HG03196 (cell line): ENCODE results near the gene ZNF326.

Experiments
- ATAC-seq: cut with Tn5 transposase; IDR thresholded peaks from one replicate; pipeline ENCODE4 v1.9.1; 2021; ENCODE audit not compliant: unreplicated experiment

Gene ZNF326, protein sequence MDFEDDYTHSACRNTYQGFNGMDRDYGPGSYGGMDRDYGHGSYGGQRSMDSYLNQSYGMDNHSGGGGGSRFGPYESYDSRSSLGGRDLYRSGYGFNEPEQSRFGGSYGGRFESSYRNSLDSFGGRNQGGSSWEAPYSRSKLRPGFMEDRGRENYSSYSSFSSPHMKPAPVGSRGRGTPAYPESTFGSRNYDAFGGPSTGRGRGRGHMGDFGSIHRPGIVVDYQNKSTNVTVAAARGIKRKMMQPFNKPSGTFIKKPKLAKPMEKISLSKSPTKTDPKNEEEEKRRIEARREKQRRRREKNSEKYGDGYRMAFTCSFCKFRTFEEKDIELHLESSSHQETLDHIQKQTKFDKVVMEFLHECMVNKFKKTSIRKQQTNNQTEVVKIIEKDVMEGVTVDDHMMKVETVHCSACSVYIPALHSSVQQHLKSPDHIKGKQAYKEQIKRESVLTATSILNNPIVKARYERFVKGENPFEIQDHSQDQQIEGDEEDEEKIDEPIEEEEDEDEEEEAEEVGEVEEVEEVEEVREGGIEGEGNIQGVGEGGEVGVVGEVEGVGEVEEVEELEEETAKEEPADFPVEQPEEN

DNA sequence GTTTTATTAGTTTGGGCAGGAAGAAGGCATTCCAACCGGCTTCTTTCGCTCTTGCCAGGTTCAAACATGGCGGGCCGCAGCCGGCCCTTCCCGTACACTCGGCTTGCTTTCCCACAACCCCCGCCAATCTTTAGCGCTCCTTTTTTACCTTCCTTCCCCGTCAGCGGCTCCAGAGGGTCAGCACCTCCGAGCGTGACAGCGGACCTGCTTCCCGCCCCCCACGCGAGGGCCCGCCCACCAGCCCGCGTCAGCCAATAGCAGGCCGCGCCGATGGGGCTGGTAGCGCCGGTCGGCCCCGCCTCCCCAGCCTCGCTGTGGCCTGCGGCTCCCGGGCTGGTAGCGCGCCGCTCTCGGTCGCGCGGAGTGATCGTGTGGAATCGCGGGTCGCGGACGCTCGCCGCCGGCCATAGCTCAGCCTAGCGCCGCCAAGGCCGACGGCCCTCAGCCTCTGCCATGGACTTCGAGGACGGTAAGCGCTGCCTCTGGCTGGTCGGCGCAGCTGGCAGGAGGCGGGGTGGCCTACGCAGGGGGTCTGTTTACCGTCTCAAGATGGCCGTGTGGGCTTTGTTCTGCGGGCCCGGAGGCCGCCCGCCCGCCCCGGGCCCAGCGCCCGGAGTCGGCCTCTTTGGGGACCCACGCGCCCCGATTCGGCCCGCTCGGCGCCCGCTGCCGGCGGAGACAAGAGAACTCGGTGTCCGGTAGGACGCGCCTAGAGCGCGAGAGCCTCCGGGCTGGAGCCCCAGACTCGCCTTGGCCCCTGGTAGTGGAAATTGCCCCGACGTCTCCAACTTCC, at the start of gene ZNF326:
TSS of gene ZNF326 (plus strand) at position 306 of the 793 bp plus-strand sequence. CDS start at position 454, 148 bp downstream.
- peak; percentile 96 for ATAC-seq

DNA sequence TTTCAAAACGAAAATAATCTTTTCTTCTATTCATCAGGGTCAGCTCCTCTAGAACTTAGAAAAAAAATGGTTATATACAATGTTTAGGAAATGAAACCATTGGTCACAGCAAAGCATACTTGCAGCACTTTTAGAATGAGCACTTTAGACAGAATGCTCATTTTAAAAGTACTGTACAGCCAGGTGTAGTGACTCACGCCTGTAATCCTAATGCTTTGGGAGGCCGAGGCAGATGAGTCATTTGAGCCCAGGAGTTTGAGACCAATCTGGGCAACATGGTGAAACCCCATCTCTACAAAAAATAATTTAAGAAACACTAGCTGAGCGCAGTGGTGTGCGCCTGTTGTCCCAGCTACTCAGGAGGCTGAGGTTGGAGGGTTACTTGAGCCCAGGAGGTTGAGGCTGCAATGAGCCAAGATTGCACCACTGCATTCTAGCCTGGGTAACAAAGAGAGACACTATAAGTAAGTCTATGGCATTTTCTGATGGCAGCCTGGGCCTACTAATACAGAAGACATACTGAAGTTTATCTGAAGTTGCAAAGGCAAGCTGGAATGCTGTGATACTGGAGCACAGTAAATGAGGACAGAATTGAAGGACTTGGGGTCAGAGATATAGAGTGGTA, 48.9 kb upstream of the ZNF326 start:
- peak; percentile 63 for ATAC-seq

DNA sequence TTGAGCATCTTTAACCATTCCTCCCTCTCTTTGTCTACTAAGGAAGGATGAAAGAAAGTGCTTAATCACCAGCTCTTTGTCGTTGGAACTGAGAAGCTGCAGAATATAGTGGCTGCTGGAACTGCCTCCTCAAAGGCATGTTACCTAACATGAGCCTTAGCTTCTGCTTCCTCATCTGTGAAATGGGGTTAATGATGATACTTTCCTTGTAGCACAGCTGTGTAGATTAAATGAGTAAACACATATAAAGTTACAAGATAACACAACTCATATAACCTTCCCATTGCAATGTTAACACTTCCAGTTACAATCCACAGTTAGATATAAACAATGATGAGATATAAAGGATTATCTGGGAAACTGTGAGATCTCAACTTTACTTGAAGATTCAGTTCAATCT, 48.4 kb upstream of the ZNF326 start:
- ATAC-seq = no peak

DNA sequence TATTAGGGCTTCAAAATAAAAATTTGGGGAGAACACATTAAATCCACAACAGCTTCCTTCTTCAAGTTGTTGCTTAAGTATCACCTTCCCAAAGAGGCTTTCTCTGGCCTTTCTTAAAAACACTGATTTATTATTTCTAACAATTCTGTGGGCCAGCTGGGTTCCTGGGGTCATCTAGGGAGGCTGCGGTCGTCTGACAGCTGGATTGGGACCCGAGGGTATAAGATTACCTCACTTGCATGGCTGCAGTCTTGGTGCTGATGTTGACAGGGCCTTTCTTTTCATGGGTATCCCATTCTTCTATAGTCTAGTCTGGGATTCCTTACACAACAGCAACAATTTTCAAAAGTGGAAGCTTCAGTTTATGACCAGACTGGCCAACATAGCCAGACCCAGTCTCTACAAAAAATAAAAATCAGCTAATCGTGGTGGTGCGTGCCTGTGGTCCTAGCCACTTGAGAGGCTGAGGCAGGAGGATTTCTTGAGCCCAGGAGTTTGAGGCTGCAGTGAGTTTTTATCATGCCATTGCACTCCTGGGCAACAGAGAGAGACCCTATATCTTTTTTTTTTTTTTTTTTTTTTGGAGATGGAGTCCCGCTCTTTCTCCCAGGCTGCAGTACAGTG, 46.1 kb upstream of the ZNF326 start:
- ATAC-seq = no peak

DNA sequence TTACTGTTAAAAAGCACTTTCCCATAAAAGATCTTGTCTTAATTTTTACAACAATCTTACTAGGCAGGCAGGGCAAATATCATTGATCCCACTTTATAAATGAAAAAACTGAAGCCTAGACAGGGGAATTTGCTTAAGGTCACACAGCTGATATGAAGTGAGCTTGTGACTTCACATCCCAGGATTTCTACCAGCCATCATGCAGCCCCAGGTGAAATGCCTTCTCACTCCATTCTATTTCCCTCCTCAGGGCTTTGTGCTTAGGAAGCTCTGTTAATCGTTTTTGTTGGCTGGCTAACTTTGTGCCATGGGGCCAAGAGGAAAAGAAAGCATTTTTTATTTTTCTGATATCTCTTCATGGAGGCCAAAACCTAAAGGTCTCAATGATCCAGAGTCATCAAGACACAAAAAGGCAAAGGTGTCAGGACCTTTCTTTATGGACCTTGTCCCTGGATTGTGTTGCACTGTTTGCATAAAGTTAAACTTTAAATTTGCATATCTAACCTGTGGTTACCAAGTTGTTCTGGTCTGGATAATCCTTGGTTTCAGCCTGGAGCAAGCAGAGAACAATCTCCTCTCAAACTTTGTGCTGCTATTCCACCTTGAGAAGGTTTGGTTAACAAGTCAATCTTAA, 44.8 kb upstream of the ZNF326 start:
- no peak for ATAC-seq

DNA sequence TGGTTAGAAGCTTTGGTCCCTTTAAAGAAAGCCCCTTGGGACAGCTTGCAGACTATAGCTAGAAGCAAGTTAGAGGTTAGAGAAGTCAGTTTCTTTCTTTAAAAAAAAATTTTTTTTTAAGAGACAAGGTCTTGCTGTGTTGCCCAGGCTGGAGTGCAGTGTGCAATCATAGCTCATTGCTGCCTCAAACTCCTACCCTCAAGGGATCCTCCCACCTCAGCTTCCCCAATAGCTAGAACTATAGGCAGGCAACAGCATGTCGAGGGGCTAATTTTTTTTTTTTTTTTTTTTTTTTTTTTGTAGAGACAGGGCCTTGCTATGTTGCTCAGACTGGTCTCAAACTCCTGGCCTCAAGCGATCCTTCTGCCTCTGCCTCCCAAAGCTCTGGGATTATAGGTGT, 44.2 kb upstream of the ZNF326 start:
- no peak for ATAC-seq

DNA sequence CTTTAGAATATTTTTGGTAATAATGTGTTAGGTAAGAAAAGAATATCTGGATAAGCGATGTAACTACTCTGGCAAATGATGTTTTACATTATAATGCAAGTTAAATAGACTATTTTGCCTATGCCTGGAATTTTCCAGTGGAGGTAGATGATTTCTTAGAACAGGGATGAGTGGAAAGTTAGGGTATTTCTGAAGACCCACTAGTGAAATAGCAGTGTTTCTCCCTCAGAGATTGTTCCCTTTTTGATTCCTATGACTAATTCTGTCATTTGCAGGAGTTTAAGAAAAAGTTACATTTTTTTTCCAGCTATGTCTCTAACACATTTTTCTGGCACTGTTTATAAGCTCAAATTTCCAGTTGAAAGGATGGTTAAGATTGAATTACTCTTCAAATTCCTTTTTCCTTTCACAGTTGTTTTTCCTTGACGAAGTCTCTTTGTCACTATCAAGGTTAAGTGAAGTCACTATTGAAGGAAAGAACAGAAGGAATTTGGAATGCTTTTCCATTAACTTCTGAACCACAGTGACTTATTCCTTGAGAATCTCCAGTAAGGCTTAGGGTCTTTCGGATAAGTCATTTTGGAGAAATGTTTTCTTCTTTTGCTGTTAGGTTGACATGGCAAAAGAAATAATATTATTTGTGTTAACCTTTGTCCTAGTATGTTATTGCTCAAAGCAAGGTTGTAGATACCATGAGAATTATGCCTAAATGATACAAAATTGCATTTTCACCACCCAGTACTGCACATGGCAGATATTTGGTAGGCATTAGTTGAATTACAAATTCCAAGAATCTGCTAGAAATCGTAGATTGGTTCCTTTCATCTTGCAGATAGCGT, 42.9 kb upstream of the ZNF326 start:
- no peak for ATAC-seq

DNA sequence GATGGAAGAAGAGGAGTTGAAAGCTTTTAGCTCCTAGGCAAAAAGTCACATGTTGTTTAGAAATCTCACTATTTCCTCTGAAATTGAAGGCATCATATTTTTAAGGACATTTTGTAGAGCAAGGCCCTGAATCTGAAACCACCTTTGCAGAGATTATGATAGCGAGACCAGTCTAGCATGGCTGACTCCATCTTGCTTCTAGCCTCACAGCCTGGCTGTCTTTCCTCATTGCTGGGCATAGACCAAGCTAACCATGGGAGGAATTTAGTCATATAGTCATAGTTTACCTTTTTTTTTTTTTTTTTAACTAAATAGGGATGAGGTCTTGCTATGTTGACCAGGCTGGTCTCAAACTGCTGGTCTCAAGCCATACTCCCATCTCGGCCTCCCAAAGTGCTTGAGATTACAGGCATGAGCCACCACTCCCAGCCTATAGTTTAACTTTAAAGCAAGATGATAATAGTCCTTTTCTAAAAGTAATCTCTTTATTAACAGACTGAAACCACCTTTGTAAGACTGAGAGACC, 42.2 kb upstream of the ZNF326 start:
- peak; percentile 1 for ATAC-seq

DNA sequence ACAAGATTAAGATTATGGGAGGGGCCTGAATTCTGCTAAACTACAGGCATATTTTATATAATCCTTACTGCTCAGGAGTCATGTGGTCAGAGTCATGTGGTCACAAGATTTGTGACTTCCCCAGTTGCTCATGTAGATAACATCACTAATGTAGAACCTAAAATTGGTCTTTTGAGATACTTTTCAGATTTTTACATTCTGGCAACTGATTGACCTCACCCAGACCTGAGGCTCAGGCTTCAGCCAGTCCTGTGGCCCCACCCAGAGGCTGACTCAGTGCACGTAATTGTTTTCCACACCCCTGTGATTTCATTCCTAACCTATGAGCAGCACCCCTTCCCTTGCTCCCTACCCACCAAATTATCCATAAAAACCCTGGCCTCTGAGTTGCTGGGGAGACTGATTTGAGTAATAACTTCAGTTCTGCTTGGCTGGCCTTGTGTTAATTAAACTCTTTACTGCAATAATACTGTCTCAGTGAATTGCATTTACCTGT, 41.7 kb upstream of the ZNF326 start:
- ATAC-seq = peak; percentile 46

DNA sequence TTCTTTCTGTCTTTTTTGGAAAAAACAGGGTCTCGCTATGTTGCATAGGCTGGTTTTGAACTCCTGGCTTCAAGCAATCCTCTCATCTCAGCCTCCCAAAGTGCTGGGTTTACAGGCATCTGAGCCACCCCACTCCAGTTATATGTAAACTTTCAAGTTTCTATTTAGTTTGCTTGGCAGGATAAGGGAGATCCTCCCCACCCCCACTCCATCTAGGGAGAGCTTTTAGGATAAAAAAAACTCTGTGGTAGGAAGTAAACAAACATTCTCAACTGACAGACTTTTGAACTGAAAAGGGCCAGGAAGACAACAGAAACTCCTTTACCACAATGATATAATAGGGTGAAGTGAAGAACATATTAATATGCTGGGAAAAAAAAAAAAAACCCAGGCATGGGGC, 41.0 kb upstream of the ZNF326 start:
- ATAC-seq = no peak

DNA sequence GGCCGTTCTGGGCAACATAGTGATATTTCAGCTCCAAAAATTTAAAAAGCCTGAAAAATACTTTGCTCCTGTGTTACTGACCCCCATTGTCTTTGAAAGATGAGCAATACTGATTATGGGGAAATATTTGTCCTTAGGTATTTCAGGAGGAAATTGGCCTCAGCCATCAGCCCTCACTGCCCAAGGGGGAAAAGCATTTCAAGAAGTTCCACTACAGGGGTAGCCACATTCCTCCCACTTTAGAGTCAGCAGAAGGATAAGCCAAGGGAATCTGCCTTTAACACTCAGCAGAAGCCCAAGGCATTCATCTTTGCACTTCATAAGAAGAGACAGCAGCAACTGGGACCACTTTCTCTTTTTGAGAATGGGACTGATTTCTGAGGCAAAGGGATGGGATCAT, 40.5 kb upstream of the ZNF326 start:
- ATAC-seq = no peak

DNA sequence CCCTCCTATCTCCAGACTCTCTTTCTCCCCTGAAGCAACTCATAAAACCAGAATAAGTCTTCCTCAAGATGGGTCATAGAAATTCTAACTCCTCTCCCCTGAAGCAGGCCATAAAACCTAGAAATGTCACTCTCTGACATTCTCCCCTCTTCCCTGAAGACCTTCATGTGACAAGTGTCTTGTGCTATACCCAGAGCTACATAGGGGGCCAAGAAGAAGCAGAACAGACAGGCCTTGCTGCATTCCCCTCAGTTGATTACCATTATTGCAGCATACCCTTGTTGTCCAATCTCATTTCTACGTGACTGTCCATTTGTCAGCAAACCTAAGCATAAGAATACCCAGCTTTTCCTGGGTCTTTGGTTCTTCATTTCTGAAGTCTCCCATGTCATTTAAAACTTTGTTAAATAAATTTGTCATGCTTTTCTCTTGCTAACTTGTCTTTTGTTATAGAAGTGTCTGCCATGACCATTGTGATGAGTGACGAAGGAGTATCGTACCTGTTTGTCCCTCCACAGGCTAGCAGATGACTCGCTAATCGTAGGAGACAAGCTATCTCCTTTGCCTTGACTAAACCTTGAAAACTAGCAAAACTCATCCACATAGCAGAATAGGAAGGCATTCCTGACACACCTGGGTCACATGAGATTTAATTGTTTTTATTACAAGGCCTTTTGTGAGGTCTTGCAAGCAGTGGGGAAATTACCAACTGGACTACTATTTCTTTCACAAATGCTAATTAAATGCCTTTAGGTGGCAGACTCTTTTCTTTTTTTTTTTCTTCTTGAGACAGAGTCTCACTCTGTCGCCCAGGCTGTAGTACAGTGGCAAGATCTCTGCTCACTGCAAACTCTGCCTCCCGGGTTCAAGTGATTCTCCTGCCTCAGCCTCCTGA, 39.4 kb upstream of the ZNF326 start:
- ATAC-seq = no peak

DNA sequence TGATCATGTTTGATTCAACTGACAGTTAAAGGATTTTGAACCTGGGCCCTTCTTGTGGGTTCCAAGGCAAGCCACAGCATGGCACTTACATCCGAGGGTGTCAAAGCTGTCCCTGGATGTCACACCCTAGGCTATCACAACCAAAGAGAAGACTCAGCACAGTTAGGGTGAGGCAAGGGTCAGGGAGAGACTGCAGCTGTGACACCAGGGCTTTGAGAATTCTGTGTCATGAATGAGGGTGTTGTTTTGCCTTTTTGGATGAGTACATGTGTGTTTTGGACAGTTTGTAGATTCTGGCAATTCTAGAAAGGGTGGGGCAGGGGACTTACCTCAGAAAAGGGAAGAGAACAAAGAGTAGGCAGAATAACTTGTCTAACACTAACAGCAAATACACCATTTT, 37.8 kb upstream of the ZNF326 start:
- no peak for ATAC-seq

DNA sequence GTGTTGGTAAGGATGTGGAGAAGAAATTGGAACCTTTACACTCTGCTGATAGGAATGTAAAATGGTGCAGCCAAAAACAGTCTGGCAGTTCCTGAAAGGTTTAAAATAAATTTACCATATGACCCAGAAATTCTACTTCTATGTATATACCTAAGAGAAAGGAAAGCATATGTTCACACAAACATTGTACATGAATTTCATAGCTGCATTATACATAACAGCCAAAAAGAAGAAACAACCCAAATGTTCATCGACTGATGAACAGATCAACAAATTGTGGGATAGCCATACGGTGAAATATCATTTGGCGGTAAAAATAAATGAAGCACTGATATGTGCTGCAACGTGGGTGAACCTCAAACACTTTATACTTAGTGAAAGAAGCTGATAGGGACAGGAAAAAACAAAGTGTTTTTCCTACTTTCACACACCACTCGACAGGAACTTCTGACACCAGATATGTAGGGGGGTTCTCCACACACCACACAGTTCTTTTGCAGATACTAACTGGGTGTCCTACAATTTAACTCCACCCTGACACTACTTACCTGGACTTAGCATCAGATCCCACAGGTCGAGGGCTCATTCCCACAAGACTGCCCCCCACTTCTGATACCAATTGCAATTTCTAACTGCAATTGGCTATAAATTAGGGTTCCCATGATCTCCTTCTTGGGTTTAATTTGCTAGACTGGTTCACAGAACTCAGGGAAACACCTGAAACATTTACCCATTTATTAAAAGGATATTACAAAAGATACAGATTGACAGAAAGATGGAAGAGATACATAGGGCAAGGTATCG, 35.9 kb upstream of the ZNF326 start:
- no peak for ATAC-seq

DNA sequence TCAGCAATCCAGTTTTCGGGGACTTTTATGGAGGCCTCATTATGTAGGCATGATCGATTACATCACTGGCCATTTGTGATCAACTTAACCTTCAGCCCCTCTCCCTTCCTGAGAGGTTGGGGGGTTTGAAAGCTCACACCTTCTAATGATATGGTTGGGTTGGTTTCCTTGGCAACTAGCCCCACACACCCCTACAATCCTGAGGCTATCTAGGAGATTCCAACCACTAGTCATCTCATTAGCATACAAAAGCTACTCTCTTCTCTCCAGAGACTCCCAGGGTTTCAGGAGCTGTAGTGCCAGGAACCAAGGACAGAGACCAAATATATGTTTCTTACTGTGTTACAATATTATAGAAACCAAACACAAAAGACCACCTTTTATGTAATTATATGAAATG, 35.2 kb upstream of the ZNF326 start:
- ATAC-seq = no peak

DNA sequence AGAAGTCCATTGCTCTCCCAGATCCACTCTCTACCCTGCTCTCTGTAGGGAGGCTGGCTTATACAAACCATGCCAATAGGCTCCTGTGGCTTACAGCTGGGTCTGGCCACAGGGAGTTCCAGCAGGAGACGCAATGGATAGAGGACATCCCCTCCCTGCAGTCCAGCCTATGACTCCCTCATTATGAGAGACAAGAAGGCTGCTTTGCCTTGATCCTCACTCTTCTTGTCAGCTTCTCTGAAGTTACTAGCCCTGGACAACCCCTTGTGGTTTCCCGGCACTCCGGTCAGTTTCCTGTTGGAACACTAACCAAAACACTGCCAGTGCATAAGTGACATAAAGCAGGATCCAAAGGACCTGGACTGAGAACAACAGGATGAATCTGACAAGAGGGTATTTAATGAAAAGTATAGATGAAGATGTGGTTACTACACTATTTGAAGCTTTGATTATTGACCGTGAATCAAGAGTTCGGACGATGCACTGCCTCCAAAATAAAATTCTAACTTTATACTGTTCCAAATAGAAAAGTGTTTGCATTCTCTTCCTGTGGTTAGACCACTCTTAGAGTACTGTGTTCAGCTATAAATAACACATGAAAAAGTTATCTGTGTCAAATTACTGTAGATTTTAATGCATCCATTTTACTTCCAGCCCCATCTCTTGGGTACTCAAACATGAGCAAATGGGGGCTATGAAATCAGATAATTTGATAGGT, 32.7 kb upstream of the ZNF326 start:
- ATAC-seq = no peak

DNA sequence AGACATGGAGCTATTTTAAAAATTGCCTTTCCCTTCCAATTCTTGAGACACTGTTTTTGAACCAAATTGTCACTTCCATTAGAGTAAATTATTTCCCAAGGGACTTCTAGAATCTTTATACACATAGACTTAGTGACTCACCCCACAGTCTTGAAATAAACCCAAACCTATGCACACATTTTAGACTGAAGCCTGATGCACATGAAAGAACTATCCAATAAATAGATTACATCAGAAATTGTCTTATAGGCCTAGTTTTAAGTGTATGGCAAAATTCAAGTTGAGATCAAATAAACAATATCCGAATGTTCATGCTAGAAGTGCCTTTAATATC, 32.2 kb upstream of the ZNF326 start:
- ATAC-seq = no peak
